Measurements from ENCODE around the gene MAP4K3. TPM values are rescaled to one million over a fixed set of nuclear protein-coding genes. Genes with fewer than 3 reads are reported as not detected.

Gene MAP4K3
- total and polyA plus RNA-seq, 9 of the 15 experiments (the other 6 are each of a cell fraction or from before 2014, with no cell fraction given) = 3.1 to 30.0 (median 16.9) TPM

- H3K9ac ChIP-seq (ENCODE audit: insufficient read depth in 1 of 2, low read depth in 2 of 2, low read length in 2 of 2) = no peak overlapping the region; a peak in 1 of 4 replicates
- no TSS peak for BruUV-seq (replicated peaks)
- 90% methylated on average over 3 of the region's 3 CpGs for WGBS (ENCODE audit: insufficient coverage, low coverage, missing lambda C conversion rate)
- FAIRE-seq = no peak
- DNase-seq (ENCODE audit: extremely low read depth in 1 of 4, low spot score in 3 of 4) = no peak
- H3K4me3 ChIP-seq = no peak overlapping the region
- no peak for ATAC-seq
- intact Hi-C loops (cut with micrococcal nuclease) = no loop called here
- no peaks in the 10 kb centered on the region for H3K4me1 ChIP-seq (replicated peaks in 1 of 2; ENCODE audit: control insufficient read depth in 2 of 2, insufficient read depth in 2 of 2, low read length in 2 of 2)
- H4K20me1 ChIP-seq (replicated peaks; ENCODE audit: control insufficient read depth, insufficient read depth, low read length) = no peaks in the 10 kb centered on the region
- peaks cover 49% of the 10 kb centered on the region; the same call in 2 of the 3 replicates for H3K36me3 ChIP-seq (ENCODE audit: control insufficient read depth, insufficient read depth, low read length)
- CTCF ChIA-PET (ENCODE audit: low intra/inter-chr PET ratio) = no interaction called here
- H3K9me1 ChIP-seq (ENCODE audit: control insufficient read depth, insufficient read depth, low read length) = no peaks in the 10 kb centered on the region
- no peaks in the 10 kb centered on the region for H3K27me3 ChIP-seq (ENCODE audit: control insufficient read depth in 2 of 2, insufficient read depth in 2 of 2, low read length in 2 of 2)
- no peak overlapping the region for H3K27ac ChIP-seq (ENCODE audit: extremely low read depth, low read depth, low read length)
- no peaks in the 10 kb centered on the region for H3K79me2 ChIP-seq (ENCODE audit: control insufficient read depth, insufficient read depth, low read length)
- H3K9me3 ChIP-seq (replicated peaks; ENCODE audit: control insufficient read depth, insufficient read depth, low read depth, low read length) = no peaks in the 10 kb centered on the region
- H3K4me2 ChIP-seq (ENCODE audit: insufficient read depth, low read length) = no peak overlapping the region
- POLR2A ChIA-PET = interaction anchor here (0.7 kb wide), 1 partner anchor 141 kb away, joined by 3 read pairs; no protein-coding TSS in a partner anchor
- TF ChIP-seq MAFG (tag; conservative IDR thresholded peaks at IDR 0.05) = 0 out of 2 replicates have a peak, but pooled peaks have one; percentile 7
- TF ChIP-seq MEIS2 (IDR thresholded peaks at IDR 0.05; ENCODE audit: partially characterized antibody) = no peak
- peak; percentile 40; the same call in 1 of the 2 replicates for TF ChIP-seq C11orf30 (IDR thresholded peaks at IDR 0.05; ENCODE audit: low read depth)
- TF ChIP-seq SRSF9 (IDR thresholded peaks at IDR 0.05; ENCODE audit: borderline replicate concordance, low read depth, low read length) = no peak
- no peak for TF ChIP-seq FOXA3 (CRISPR knock-in tag; conservative IDR thresholded peaks at IDR 0.05 in 1 of 2, IDR thresholded peaks at IDR 0.05 in 1 of 2)
- no peak for TF ChIP-seq RERE (CRISPR knock-in tag; IDR thresholded peaks at IDR 0.05; ENCODE audit: borderline replicate concordance)
- no peak for TF ChIP-seq YY1 (IDR thresholded peaks at IDR 0.05; ENCODE audit: borderline replicate concordance in 1 of 3, control insufficient read depth in 1 of 3, extremely low read depth in 1 of 3, insufficient read depth in 3 of 3, insufficient read length in 1 of 3, insufficient replicate concordance in 2 of 3, low read depth in 1 of 3, low read length in 2 of 3)
- no peak for TF ChIP-seq BMI1 (IDR thresholded peaks at IDR 0.05; ENCODE audit: low read length)
- TF ChIP-seq TCF15 (CRISPR knock-in tag; IDR thresholded peaks at IDR 0.05) = no peak
- TF ChIP-seq PCBP1 (IDR thresholded peaks at IDR 0.05; ENCODE audit: low read depth, low read length, poor library complexity, severe bottlenecking) = no peak
- TF ChIP-seq ZNF780A (CRISPR knock-in tag; IDR thresholded peaks at IDR 0.05) = no peak
- peak; percentile 77 for TF ChIP-seq ZNF316 (IDR thresholded peaks at IDR 0.05)
- TF ChIP-seq NR0B1 (IDR thresholded peaks at IDR 0.05; ENCODE audit: partially characterized antibody) = no peak
- in situ Hi-C loops (cut with MboI) = no loop called here
- no peak overlapping the region for H2AFZ ChIP-seq (ENCODE audit: low read depth, low read length)
These were observed 170.8 kb downstream of the MAP4K3 start for GRCh38 chr2:39266139-39266805.
